Measurements from ENCODE around the gene AUTS2.

The AUTS2 gene

DNA sequence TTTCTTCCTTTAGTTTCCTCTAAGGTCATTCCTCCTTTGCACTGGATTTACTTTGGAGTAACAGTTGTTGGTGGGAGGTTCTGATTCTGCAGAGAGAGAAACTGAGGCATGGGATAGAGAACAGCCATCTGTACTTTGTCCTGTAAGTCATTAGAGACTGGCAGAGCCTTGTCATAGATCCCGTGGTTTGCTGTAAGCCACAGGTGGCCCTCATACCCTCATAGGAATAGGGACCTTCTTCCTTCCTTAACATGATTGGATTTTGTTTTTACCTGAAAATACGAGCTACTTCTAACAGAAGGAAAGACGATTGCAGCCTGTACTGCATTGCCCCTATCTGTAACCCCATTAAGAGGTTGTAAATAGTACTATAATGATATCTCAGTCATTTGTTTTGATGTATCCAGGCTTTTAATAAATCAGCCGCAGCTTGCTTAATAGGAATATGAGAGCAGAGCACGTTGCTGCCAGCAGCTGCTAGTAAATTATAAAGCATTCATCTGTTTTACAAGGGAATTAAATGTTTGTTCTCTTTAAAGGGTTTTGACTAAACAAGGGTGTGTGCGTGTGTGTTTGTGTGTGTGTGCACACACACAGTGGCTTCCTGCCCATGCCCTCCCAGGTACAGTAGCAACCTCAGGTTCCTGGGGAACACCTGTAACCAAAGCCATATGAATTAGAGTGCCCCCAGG lies 249.8 kb downstream of the AUTS2 start:
- no peaks in the 10 kb centered on the region for H3K27me3 ChIP-seq (ENCODE audit: insufficient read depth, low read length)
- peaks cover 78% of the 10 kb centered on the region for H3K79me2 ChIP-seq (ENCODE audit: insufficient read depth, low read length)
- H3K9me3 ChIP-seq (ENCODE audit: low read length) = no peaks in the 10 kb centered on the region
- H3K4me1 ChIP-seq (ENCODE audit: insufficient read depth, low read length, severe bottlenecking) = peaks cover 46% of the 10 kb centered on the region
- H2AFZ ChIP-seq (ENCODE audit: low read length) = no peak overlapping the region
- no peaks in the 10 kb centered on the region for H3K36me3 ChIP-seq (ENCODE audit: insufficient read depth, low read length)
- no peak overlapping the region for H3K27ac ChIP-seq (ENCODE audit: low read depth, low read length, poor library complexity, severe bottlenecking)
- H3K9ac ChIP-seq (ENCODE audit: low read length) = no peak overlapping the region
- no peak overlapping the region for H3K4me3 ChIP-seq (ENCODE audit: low read depth, low read length, poor library complexity, severe bottlenecking)
- TF ChIP-seq EZH2 (IDR thresholded peaks at IDR 0.05; ENCODE audit: borderline replicate concordance, low read length) = no peak
- TF ChIP-seq, protein P1, sequence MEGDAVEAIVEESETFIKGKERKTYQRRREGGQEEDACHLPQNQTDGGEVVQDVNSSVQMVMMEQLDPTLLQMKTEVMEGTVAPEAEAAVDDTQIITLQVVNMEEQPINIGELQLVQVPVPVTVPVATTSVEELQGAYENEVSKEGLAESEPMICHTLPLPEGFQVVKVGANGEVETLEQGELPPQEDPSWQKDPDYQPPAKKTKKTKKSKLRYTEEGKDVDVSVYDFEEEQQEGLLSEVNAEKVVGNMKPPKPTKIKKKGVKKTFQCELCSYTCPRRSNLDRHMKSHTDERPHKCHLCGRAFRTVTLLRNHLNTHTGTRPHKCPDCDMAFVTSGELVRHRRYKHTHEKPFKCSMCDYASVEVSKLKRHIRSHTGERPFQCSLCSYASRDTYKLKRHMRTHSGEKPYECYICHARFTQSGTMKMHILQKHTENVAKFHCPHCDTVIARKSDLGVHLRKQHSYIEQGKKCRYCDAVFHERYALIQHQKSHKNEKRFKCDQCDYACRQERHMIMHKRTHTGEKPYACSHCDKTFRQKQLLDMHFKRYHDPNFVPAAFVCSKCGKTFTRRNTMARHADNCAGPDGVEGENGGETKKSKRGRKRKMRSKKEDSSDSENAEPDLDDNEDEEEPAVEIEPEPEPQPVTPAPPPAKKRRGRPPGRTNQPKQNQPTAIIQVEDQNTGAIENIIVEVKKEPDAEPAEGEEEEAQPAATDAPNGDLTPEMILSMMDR (IDR thresholded peaks at IDR 0.05; ENCODE audit: low read length) = no peak
- H3F3A ChIP-seq (ENCODE audit: insufficient read depth, low read length) = no peaks in the 10 kb centered on the region
- H3K4me2 ChIP-seq (ENCODE audit: low read length) = no peak overlapping the region
- H3K9me2 ChIP-seq (ENCODE audit: low read depth, low read length) = no peaks in the 10 kb centered on the region
- H4K20me1 ChIP-seq (ENCODE audit: insufficient read depth, low read length) = no peaks in the 10 kb centered on the region

DNA sequence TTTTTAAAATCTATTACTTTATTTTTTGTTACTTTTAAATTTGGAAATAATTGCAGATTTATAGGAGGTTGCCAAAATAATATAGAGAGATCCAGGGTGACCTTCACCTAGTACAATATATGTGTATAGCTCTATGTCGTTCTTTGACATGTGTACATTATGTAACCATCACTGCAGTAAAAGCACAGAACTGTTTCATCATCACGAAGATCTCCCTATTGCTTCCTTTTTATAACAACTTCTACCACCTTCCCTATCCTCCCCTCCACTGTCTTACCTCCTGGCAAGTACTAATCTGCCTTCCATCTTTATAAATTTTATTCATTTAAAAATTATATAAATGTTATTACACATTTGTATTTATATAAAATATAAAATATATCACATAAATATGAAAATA lies 251.0 kb downstream of the AUTS2 start:
- H2AFZ ChIP-seq (ENCODE audit: low read length) = no peak overlapping the region
- no peaks in the 10 kb centered on the region for H3K9me2 ChIP-seq (ENCODE audit: low read depth, low read length)
- peaks cover 78% of the 10 kb centered on the region for H3K79me2 ChIP-seq (ENCODE audit: insufficient read depth, low read length)
- no peaks in the 10 kb centered on the region for H3K36me3 ChIP-seq (ENCODE audit: insufficient read depth, low read length)
- no peaks in the 10 kb centered on the region for H3K9me3 ChIP-seq (ENCODE audit: low read length)
- no peaks in the 10 kb centered on the region for H3F3A ChIP-seq (ENCODE audit: insufficient read depth, low read length)
- no peaks in the 10 kb centered on the region for H4K20me1 ChIP-seq (ENCODE audit: insufficient read depth, low read length)
- no peak overlapping the region for H3K4me3 ChIP-seq (ENCODE audit: low read depth, low read length, poor library complexity, severe bottlenecking)
- TF ChIP-seq, protein P1 (IDR thresholded peaks at IDR 0.05; ENCODE audit: low read length) = no peak
- no peak for TF ChIP-seq EZH2 (IDR thresholded peaks at IDR 0.05; ENCODE audit: borderline replicate concordance, low read length)
- H3K27me3 ChIP-seq (ENCODE audit: insufficient read depth, low read length) = no peaks in the 10 kb centered on the region
- peaks cover 44% of the 10 kb centered on the region for H3K4me1 ChIP-seq (ENCODE audit: insufficient read depth, low read length, severe bottlenecking)
- H3K9ac ChIP-seq (ENCODE audit: low read length) = no peak overlapping the region
- no peak overlapping the region for H3K4me2 ChIP-seq (ENCODE audit: low read length)
- no peak overlapping the region for H3K27ac ChIP-seq (ENCODE audit: low read depth, low read length, poor library complexity, severe bottlenecking)

DNA sequence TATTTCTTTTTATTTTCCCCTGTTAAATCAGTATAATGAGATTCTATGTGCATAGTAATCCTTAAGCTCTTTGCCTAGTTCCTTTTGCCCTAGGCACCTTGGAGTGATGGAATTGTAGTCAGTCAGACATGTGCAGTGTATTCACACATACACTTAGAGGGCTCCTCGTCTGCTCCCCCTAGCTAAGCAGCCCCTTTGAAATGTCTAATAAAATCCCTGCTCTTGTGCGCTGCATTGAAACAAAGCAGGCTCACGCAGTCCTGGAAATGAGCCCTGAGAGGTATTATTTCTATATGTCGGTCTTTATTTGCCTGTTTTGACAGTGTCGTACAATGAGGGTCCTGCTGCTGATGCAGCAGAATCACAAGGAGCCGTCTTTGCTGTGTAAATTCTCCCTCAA lies 258.7 kb downstream of the AUTS2 start:
- H2AFZ ChIP-seq (ENCODE audit: low read length) = no peak overlapping the region
- no peak overlapping the region for H3K4me3 ChIP-seq (ENCODE audit: low read depth, low read length, poor library complexity, severe bottlenecking)
- peaks cover 3% of the 10 kb centered on the region; the same call in 1 of the 2 replicates for H4K20me1 ChIP-seq (ENCODE audit: insufficient read depth, low read length)
- no peaks in the 10 kb centered on the region for H3F3A ChIP-seq (ENCODE audit: insufficient read depth, low read length)
- peaks cover 91% of the 10 kb centered on the region for H3K79me2 ChIP-seq (ENCODE audit: insufficient read depth, low read length)
- no peak overlapping the region for H3K9ac ChIP-seq (ENCODE audit: low read length)
- no peak overlapping the region for H3K4me2 ChIP-seq (ENCODE audit: low read length)
- no peaks in the 10 kb centered on the region for H3K9me2 ChIP-seq (ENCODE audit: low read depth, low read length)
- TF ChIP-seq EZH2 (IDR thresholded peaks at IDR 0.05; ENCODE audit: borderline replicate concordance, low read length) = no peak
- TF ChIP-seq, protein P1 (IDR thresholded peaks at IDR 0.05; ENCODE audit: low read length) = no peak
- no peaks in the 10 kb centered on the region for H3K36me3 ChIP-seq (ENCODE audit: insufficient read depth, low read length)
- H3K4me1 ChIP-seq (ENCODE audit: insufficient read depth, low read length, severe bottlenecking) = peaks cover 72% of the 10 kb centered on the region
- H3K9me3 ChIP-seq (ENCODE audit: low read length) = no peaks in the 10 kb centered on the region
- no peak overlapping the region for H3K27ac ChIP-seq (ENCODE audit: low read depth, low read length, poor library complexity, severe bottlenecking)
- no peaks in the 10 kb centered on the region for H3K27me3 ChIP-seq (ENCODE audit: insufficient read depth, low read length)

Data from OCI-LY1 (cell line).